Gastroesophageal sphincter (tissue), 4 donors: ENCODE data around the gene CALML3. TPM values are rescaled to one million over a fixed set of nuclear protein-coding genes. Genes with fewer than 3 reads are reported as not detected.

ENCODE experiments used
- ATAC-seq: fragments of 150-250 bp; one replicate; pipeline ENCODE4 v1.9.1; 2016; ENCODE audit warnings: mild to moderate bottlenecking, moderate library complexity
- H3K27ac ChIP-seq, 4 donors: fragments of 200-600 bp; sonication (generic) in 3 of 4; 1 replicate in 3 of 4; 2 replicates in 1 of 4; pipeline ENCODE4 v1.5.1; 2016 to 2019
- H3K27me3 ChIP-seq: fragments of 200-600 bp; sonication (generic); one replicate; pipeline ENCODE4 v1.5.1; 2019
- H3K36me3 ChIP-seq, 2 donors: fragments of 200-600 bp; sonication (generic); one replicate each; pipeline ENCODE4 v1.5.1; 2019; ENCODE audit warnings: control low read depth in 1 of 2
- H3K4me1 ChIP-seq, 3 donors: fragments of 200-600 bp; sonication (generic); 1 replicate in 2 of 3; 2 replicates in 1 of 3; pipeline ENCODE4 v1.5.1; 2016 to 2019; ENCODE audit warnings: control low read depth in 2 of 3
- H3K4me3 ChIP-seq, 2 donors: fragments of 200-600 bp; sonication (generic); one replicate each; pipeline ENCODE4 v1.5.1; 2019; ENCODE audit warnings: mild to moderate bottlenecking in 1 of 2, moderate library complexity in 1 of 2
- H3K9me3 ChIP-seq, 3 donors: fragments of 200-600 bp; sonication (generic); one replicate each; pipeline ENCODE4 v1.5.1; 2017 to 2019; ENCODE audit warnings: control low read depth in 2 of 3
- CTCF ChIP-seq, 4 experiments: fragments of 200-600 bp in 2 of 4; fragments of 450-650 bp in 2 of 4; sonication (generic) in 1 of 4; IDR thresholded peaks; one replicate each; pipeline ENCODE4 v1.5.1; 2017 to 2019; ENCODE audit warnings: antibody characterized with exemption in 4 of 4, mild to moderate bottlenecking in 2 of 4, moderate library complexity in 2 of 4
- EP300 ChIP-seq: sonication (generic); formaldehyde crosslinking; IDR thresholded peaks from one replicate; pipeline ENCODE4 v1.6.1; 2017; ENCODE audit warnings: antibody characterized with exemption, mild to moderate bottlenecking
- POLR2A ChIP-seq, 2 donors: fragments of 450-650 bp; IDR thresholded peaks; one replicate each; pipeline ENCODE4 v1.6.1; 2017; ENCODE audit warnings: antibody characterized with exemption in 2 of 2, mild to moderate bottlenecking in 2 of 2, moderate library complexity in 1 of 2
- POLR2AphosphoS5 ChIP-seq: sonication (generic); formaldehyde crosslinking; IDR thresholded peaks from one replicate; pipeline ENCODE4 v1.6.1; 2017; ENCODE audit warnings: antibody characterized with exemption
- WGBS, 2 donors: methylation state at CpG; one replicate each; pipeline ENCODE4 v1.1.5; 2018; ENCODE audit warnings: low coverage in 1 of 2; 5-methylcytosine and 5-hydroxymethylcytosine counted together
- total RNA-seq, 4 donors: library from RNA; depleted of rRNA; stranded (reverse); fragments of >200 nt; gene quantifications; one replicate each; pipeline ENCODE4 v1.1.0, GENCODE V29; 2016

Gene CALML3
- total RNA-seq, 4 donors from 2014 or later, result 0.13 to 19.4 (median 1.9) TPM; not detected in 1

GRCh38 chr10:5492322-5492855 lies 32.4 kb upstream of the CALML3 start:
- H3K27me3 ChIP-seq, result no peaks in the 10 kb centered on the region
- no peak overlapping the region for H3K4me3 ChIP-seq
- H3K4me1 ChIP-seq, result no peaks in the 10 kb centered on the region
- no peak for ATAC-seq
- H3K36me3 ChIP-seq, result no peaks in the 10 kb centered on the region
- H3K27ac ChIP-seq, result no peak overlapping the region
- TF ChIP-seq POLR2AphosphoS5, result no peak
- peaks cover 0 to 15% (median 0%) of the 10 kb centered on the region in 3 donors for H3K9me3 ChIP-seq
- WGBS, 2 donors, result 100% methylated on average over 1 of the region's 4 CpGs; no CpG with 5 or more reads in 1 of the 2 donors

GRCh38 chr10:5492929-5493576 lies 31.7 kb upstream of the CALML3 start:
- Histone ChIP-seq H3K27ac (no peak overlapping the region), H3K9me3 (peaks cover 0 to 15% (median 0%) of the 10 kb centered on the region in 3 donors), H3K27me3 (no peaks in the 10 kb centered on the region), H3K4me3 (no peak overlapping the region), H3K36me3 (no peaks in the 10 kb centered on the region), H3K4me1 (no peaks in the 10 kb centered on the region)
- WGBS, 2 donors, result 91 to 96% methylated on average over 6 to 8 of the region's 13 CpGs
- no peak for TF ChIP-seq EP300
- no peak for TF ChIP-seq POLR2A (IDR thresholded peaks at IDR 0.05)
- no peak for TF ChIP-seq CTCF (IDR thresholded peaks at IDR 0.05)
- TF ChIP-seq POLR2AphosphoS5, result no peak
- ATAC-seq, result no peak

- TF ChIP-seq POLR2A (IDR thresholded peaks at IDR 0.05) (no peak), POLR2AphosphoS5 (no peak), EP300 (no peak), CTCF (IDR thresholded peaks at IDR 0.05) (no peak)
- 40 to 79% methylated on average over 1 to 2 of the region's 3 CpGs for WGBS, 2 donors
- Histone ChIP-seq H3K27ac (no peak overlapping the region), H3K27me3 (no peaks in the 10 kb centered on the region), H3K4me1 (no peaks in the 10 kb centered on the region), H3K9me3 (peaks cover 0 to 15% (median 0%) of the 10 kb centered on the region in 3 donors), H3K4me3 (no peak overlapping the region), H3K36me3 (no peaks in the 10 kb centered on the region)
- no peak for ATAC-seq
Observed at GRCh38 chr10:5493691-5494090, 31.1 kb upstream of the CALML3 start.

GRCh38 chr10:5494611-5495010 lies 30.1 kb upstream of the CALML3 start:
- Histone ChIP-seq H3K4me3 (no peak overlapping the region), H3K9me3 (peaks cover 0 to 15% (median 0%) of the 10 kb centered on the region in 3 donors), H3K27me3 (no peaks in the 10 kb centered on the region), H3K4me1 (no peaks in the 10 kb centered on the region), H3K36me3 (no peaks in the 10 kb centered on the region), H3K27ac (no peak overlapping the region)
- 80 to 94% methylated on average over 1 to 3 of the region's 8 CpGs for WGBS, 2 donors
- TF ChIP-seq CTCF (IDR thresholded peaks at IDR 0.05) (no peak), EP300 (no peak), POLR2A (IDR thresholded peaks at IDR 0.05) (no peak), POLR2AphosphoS5 (no peak)
- ATAC-seq, result no peak

GRCh38 chr10:5496261-5497250 lies 28.2 kb upstream of the CALML3 start:
- no peak for ATAC-seq
- 85 to 96% methylated on average over 2 to 5 of the region's 25 CpGs for WGBS, 2 donors
- TF ChIP-seq EP300, result no peak
- no peak for TF ChIP-seq CTCF (IDR thresholded peaks at IDR 0.05)
- no peak for TF ChIP-seq POLR2AphosphoS5
- no peak for TF ChIP-seq POLR2A (IDR thresholded peaks at IDR 0.05)
- Histone ChIP-seq H3K9me3 (peaks cover 0 to 15% (median 0%) of the 10 kb centered on the region in 3 donors), H3K4me1 (no peaks in the 10 kb centered on the region), H3K4me3 (no peak overlapping the region), H3K27ac (no peak overlapping the region), H3K36me3 (no peaks in the 10 kb centered on the region), H3K27me3 (no peaks in the 10 kb centered on the region)
